SU-DHL-6 (cell line): ENCODE results near the gene CREB5.

Experiments
- H2AFZ ChIP-seq: fragments of 200-600 bp; sonication (generic); 2 replicates; pipeline ENCODE4 v1.6.1; 2014; ENCODE audit warnings: low read depth, mild to moderate bottlenecking, moderate library complexity, mixed read lengths, antibody characterized with exemption, low read length; ENCODE audit not compliant: severe bottlenecking
- H3F3A ChIP-seq: fragments of 200-600 bp; shearing (Covaris generic); 2 replicates; pipeline ENCODE4 v1.6.0; 2016; ENCODE audit warnings: antibody characterized with exemption, mild to moderate bottlenecking; ENCODE audit not compliant: insufficient read depth
- H3K27ac ChIP-seq: fragments of 200-600 bp; sonication (generic); 2 replicates; pipeline ENCODE4 v1.5.1; 2016; ENCODE audit warnings: low read depth, mild to moderate bottlenecking, low read length, moderate library complexity, mixed read lengths
- H3K27me3 ChIP-seq: fragments of 200-600 bp; sonication (generic), shearing (Covaris generic); 2 replicates; pipeline ENCODE4 v1.6.0; 2014; ENCODE audit warnings: mild to moderate bottlenecking, low read length
- H3K36me3 ChIP-seq: fragments of 200-600 bp; sonication (generic); 2 replicates; pipeline ENCODE4 v1.6.1; 2014; ENCODE audit warnings: mild to moderate bottlenecking, low read length, mixed read lengths
- H3K4me2 ChIP-seq: fragments of 300-600, 200-600 bp; shearing (Covaris generic), sonication (generic); 2 replicates; pipeline ENCODE4 v1.6.0; 2014; ENCODE audit warnings: low read length, low read depth, mild to moderate bottlenecking; ENCODE audit not compliant: poor library complexity, severe bottlenecking
- H3K4me3 ChIP-seq: fragments of 200-600 bp; sonication (generic); 2 replicates; pipeline ENCODE4 v1.5.1; 2014; ENCODE audit warnings: antibody characterized with exemption, low read length, mild to moderate bottlenecking, mixed read lengths; ENCODE audit not compliant: insufficient read depth, poor library complexity, severe bottlenecking
- H3K79me2 ChIP-seq: fragments of 200-600 bp; sonication (generic); 2 replicates; pipeline ENCODE4 v1.6.1; 2014; ENCODE audit warnings: mild to moderate bottlenecking, low read length, moderate library complexity; ENCODE audit not compliant: insufficient read depth
- H3K9ac ChIP-seq: fragments of 200-600 bp; sonication (generic); 2 replicates; pipeline ENCODE4 v1.7.0; 2014; ENCODE audit warnings: mild to moderate bottlenecking, low read length
- H3K9me2 ChIP-seq: fragments of 200-600 bp; sonication (generic); replicated peaks from 2 replicates; pipeline ENCODE4 v1.6.1; 2014; ENCODE audit warnings: low read length; ENCODE audit not compliant: insufficient read depth
- H3K9me3 ChIP-seq: fragments of 200-600 bp; sonication (generic); 2 replicates; pipeline ENCODE4 v1.6.1; 2014; ENCODE audit warnings: low read length, mixed read lengths; ENCODE audit not compliant: insufficient read depth
- H4K20me1 ChIP-seq: fragments of 200-600 bp; sonication (generic); 2 replicates; pipeline ENCODE4 v1.6.1; 2014; ENCODE audit warnings: low read depth, mild to moderate bottlenecking, antibody characterized with exemption, low read length, moderate library complexity, mixed read lengths
- EZH2phosphoT487 ChIP-seq: fragments of 200-600 bp; sonication (generic), shearing (Covaris generic); conservative IDR thresholded peaks from 2 replicates; pipeline ENCODE4 v1.6.1; 2018; ENCODE audit warnings: mild to moderate bottlenecking, antibody characterized with exemption, low read length, moderate library complexity, mixed read lengths
- TF ChIP-seq, protein P1 (sequence below): fragments of 200-600 bp; sonication (generic); IDR thresholded peaks from one replicate; pipeline ENCODE4 v1.5.1; 2017; ENCODE audit warnings: antibody characterized with exemption, mild to moderate bottlenecking, low read length, moderate library complexity; ENCODE audit not compliant: insufficient read depth, poor library complexity, severe bottlenecking

The CREB5 gene

DNA sequence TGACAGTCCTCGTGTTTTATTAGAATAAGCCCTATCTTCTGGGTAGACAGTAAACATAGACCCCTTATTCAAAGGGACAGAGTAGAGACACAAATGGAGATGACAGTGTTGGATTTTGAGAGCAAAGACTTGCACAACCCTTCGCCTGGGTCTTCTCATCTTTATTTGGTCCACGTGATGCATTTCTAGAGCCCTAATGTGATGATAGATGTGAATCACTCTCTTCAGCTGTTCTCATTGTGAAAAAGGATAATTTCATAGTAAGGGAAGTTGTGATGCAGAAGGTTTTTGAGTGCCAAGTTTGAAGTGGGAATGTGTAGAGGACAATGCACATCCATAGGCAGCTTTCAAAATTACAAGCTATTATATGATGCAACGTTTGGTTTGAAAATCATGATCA lies 86.3 kb downstream of the CREB5 start:
- TF ChIP-seq EZH2phosphoT487, result no peak
- TF ChIP-seq, protein P1, sequence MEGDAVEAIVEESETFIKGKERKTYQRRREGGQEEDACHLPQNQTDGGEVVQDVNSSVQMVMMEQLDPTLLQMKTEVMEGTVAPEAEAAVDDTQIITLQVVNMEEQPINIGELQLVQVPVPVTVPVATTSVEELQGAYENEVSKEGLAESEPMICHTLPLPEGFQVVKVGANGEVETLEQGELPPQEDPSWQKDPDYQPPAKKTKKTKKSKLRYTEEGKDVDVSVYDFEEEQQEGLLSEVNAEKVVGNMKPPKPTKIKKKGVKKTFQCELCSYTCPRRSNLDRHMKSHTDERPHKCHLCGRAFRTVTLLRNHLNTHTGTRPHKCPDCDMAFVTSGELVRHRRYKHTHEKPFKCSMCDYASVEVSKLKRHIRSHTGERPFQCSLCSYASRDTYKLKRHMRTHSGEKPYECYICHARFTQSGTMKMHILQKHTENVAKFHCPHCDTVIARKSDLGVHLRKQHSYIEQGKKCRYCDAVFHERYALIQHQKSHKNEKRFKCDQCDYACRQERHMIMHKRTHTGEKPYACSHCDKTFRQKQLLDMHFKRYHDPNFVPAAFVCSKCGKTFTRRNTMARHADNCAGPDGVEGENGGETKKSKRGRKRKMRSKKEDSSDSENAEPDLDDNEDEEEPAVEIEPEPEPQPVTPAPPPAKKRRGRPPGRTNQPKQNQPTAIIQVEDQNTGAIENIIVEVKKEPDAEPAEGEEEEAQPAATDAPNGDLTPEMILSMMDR, result no peak
- Histone ChIP-seq H3K36me3 (no peaks in the 10 kb centered on the region), H3K27me3 (no peaks in the 10 kb centered on the region), H3K4me2 (no peak overlapping the region), H2AFZ (no peak overlapping the region), H3F3A (no peaks in the 10 kb centered on the region), H4K20me1 (no peaks in the 10 kb centered on the region), H3K9me2 (no peaks in the 10 kb centered on the region), H3K79me2 (no peaks in the 10 kb centered on the region), H3K27ac (no peak overlapping the region), H3K4me3 (no peak overlapping the region), H3K9me3 (no peaks in the 10 kb centered on the region), H3K9ac (no peak overlapping the region)

DNA sequence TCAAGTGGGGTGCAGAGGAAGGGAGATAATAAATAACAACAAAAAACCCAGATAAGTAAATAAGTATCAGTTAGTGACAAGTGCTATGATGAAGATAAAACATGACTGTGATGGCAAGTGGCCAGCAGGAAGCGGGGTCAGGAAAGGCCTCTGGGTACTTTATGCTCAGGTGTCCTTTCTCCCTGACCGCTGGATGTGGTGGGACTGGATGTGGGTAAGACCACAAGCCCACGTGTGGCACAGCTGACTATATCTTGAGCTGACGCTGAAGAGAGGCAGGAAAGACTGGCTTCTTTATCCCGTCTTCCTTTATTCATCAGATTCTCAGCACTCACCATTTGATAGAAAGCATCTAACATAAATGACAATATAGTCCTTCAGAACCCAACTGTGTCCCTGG lies 87.8 kb downstream of the CREB5 start:
- Histone ChIP-seq H3K4me3 (no peak overlapping the region), H3K9me3 (no peaks in the 10 kb centered on the region), H3K9me2 (no peaks in the 10 kb centered on the region), H3K27ac (no peak overlapping the region), H3K36me3 (no peaks in the 10 kb centered on the region), H3K4me2 (no peak overlapping the region), H3K9ac (no peak overlapping the region), H3K27me3 (no peaks in the 10 kb centered on the region), H3F3A (no peaks in the 10 kb centered on the region), H2AFZ (no peak overlapping the region), H3K79me2 (no peaks in the 10 kb centered on the region), H4K20me1 (no peaks in the 10 kb centered on the region)
- no peak for TF ChIP-seq EZH2phosphoT487

DNA sequence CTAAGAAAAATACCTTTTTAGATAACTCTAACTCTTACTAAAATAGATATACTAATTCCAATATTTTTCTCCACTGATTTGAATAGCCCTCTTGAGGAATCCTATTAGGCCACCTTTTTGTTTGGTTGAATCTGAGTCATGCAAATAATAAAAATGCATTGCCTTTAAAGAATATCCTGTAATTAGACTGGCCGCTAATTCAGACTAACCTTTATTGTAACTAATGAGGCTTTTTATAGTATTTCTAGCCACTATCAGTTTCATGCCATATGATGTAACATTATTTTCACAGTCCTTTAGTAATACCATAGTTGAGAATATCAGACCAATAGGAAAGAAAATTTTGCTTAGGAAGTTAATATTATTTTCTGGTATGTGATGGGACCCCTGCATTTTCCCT lies 90.1 kb downstream of the CREB5 start:
- no peak overlapping the region for H2AFZ ChIP-seq
- no peaks in the 10 kb centered on the region for H3K9me3 ChIP-seq
- H3K79me2 ChIP-seq, result no peaks in the 10 kb centered on the region
- no peaks in the 10 kb centered on the region for H3K9me2 ChIP-seq
- no peak overlapping the region for H3K27ac ChIP-seq
- no peak overlapping the region for H3K4me3 ChIP-seq
- TF ChIP-seq, protein P1, result no peak
- no peak for TF ChIP-seq EZH2phosphoT487
- H3K9ac ChIP-seq, result no peak overlapping the region
- no peak overlapping the region for H3K4me2 ChIP-seq
- no peaks in the 10 kb centered on the region for H3F3A ChIP-seq
- H4K20me1 ChIP-seq, result no peaks in the 10 kb centered on the region
- no peaks in the 10 kb centered on the region for H3K36me3 ChIP-seq
- H3K27me3 ChIP-seq, result no peaks in the 10 kb centered on the region

DNA sequence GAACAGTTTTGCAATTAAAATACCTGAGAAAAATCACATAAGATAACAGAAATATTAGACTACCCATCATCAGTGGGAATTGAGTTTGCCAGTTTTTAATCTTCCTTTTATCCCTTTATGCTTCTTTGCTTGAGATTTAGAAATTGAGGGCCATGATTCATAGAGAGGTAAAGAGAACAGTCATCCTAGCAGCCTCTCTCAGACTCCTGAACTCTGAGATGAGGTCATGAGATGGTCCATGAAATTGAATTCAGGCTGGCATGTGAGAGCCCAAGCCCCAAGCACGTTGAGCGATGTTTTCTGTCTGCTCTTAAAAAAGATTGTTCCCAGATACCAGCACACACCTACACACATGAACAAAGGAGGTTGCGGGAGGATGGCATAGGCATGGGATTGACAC lies 91.1 kb downstream of the CREB5 start:
- Histone ChIP-seq H4K20me1 (no peaks in the 10 kb centered on the region), H3K9ac (no peak overlapping the region), H3K79me2 (no peaks in the 10 kb centered on the region), H2AFZ (no peak overlapping the region), H3K4me3 (no peak overlapping the region), H3K9me2 (no peaks in the 10 kb centered on the region), H3K27me3 (no peaks in the 10 kb centered on the region), H3K4me2 (no peak overlapping the region), H3K36me3 (no peaks in the 10 kb centered on the region), H3F3A (no peaks in the 10 kb centered on the region), H3K9me3 (no peaks in the 10 kb centered on the region), H3K27ac (no peak overlapping the region)
- TF ChIP-seq EZH2phosphoT487, result no peak
- TF ChIP-seq, protein P1, result no peak
